NCI-H345 treated with DMSO at 0.1 percent for 48 hours (cell line): Measurements from ENCODE around the gene GRAMD1A.
"Not testable (repeated sequence)": the region's sequence is repeated elsewhere in the genome, so short reads cannot be mapped to it uniquely, and the experiment has no call there.

Experiments
- DNase-seq: peaks from one replicate; lab custom pipeline; 2025; ENCODE audit not compliant: unreplicated experiment; lab: John Stamatoyannopoulos, UW

GRAMD1A gene

GRCh38 chr19:35000647-35001501 is 751 bp downstream of the GRAMD1A start:
- DNase-seq = peak; percentile 21

DNA sequence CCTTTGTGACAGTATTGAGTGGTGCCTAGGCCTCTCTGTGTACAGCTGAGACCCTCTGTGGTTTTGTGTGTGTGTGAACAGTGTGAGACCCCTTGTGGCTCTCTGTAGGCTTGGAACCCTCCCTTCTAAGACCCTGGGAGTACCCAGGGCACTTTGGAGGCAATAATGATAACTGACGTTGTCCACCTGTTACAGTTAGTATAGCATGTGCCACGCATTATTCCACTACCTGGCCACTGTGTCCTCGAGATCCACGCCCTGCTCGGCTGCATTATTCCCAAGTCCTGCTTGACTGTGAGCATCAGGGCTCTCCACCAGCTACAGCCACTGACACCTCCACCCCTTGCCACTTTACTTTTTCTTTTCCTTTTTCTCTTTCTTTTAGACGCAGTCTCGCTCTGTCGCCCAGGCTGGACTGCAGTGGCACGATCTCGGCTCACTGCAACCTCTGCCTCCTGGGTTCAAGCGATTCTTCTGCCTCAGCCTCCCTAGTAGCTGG is 2.0 kb downstream of the GRAMD1A start:
- no peak for DNase-seq

- no peak for DNase-seq
These were observed 4.6 kb downstream of the GRAMD1A start for GRCh38 chr19:35004517-35005255.

DNA sequence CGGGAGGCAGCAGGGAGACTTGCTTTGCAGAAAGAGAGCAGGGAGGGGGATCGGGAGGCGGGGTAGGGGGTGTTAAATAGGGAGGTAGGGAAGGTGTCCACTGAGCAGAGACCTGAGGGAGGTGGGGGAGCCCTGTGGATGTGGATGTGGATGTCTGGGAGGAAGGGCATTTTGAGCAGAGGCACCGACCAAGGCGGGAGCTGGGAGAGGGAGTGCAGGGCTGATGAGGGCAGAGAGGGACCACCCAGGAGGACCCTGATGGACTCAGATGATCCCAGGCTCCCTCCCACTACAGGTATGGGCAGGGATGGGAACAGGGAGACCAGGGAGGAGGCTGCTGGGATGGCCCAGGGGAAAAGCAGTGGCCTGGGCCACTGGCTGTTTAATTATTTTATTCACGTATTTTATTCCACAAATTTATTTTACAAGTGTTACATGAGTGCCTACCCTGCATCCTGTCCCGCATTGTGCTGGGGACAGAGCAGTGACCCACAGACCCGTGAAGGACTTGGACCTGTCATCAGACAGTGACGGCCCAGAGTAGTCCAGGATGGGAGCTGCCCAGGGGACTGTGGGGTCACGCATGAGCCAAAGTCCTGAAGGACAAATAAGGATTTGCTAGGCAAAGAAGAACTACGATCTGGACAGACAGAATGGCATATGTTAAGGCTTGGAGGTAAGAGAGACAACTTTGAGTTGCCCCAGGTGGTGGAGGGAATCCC is 5.3 kb downstream of the GRAMD1A start:
- no peak for DNase-seq

- DNase-seq = not testable (repeated sequence)
These were observed 5.9 kb downstream of the GRAMD1A start for GRCh38 chr19:35006007-35006341.

- no peak for DNase-seq
These were observed 6.3 kb downstream of the GRAMD1A start for GRCh38 chr19:35006342-35006998.

DNA sequence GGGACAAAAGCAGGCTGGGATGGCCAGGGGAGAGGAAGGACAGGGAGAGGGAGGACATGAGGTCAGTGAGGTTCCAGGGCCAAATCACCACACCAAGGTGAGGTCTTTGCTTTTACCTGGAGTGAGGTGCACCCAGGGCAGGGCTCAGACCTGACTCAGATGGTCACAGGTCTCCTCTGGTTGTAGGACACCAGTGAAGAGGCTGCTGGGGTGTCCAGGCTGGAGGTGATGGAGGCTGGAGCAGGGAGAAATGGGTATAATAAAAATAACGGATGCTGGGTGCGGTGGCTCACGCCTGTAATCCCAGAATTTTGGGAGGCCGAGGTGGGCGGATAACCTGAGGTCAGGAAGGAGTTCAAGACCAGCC is 6.9 kb downstream of the GRAMD1A start:
- no peak for DNase-seq

- not testable (repeated sequence) for DNase-seq
These were observed 7.3 kb downstream of the GRAMD1A start for GRCh38 chr19:35007427-35007826.

DNA sequence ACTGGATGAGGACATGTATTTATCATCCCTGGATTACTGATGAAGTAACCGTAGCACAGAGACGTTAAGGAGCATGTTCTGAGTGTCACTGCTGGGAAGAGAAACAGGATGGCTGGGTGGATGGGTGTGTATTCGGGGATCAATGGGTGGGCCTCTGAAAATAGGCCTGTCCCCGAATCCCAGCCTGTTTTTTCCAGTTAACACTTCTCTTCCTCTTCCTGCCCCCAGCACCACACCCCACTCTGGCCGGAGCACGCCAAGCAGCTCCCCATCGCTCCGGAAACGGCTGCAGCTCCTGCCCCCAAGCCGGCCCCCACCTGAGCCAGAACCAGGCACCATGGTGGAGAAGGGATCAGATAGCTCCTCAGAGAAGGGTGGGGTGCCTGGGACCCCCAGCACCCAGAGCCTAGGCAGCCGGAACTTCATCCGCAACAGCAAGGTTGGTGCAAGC is 8.8 kb downstream of the GRAMD1A start:
- no peak for DNase-seq

GRCh38 chr19:35009424-35010415 is 9.6 kb downstream of the GRAMD1A start:
- no peak for DNase-seq

DNA sequence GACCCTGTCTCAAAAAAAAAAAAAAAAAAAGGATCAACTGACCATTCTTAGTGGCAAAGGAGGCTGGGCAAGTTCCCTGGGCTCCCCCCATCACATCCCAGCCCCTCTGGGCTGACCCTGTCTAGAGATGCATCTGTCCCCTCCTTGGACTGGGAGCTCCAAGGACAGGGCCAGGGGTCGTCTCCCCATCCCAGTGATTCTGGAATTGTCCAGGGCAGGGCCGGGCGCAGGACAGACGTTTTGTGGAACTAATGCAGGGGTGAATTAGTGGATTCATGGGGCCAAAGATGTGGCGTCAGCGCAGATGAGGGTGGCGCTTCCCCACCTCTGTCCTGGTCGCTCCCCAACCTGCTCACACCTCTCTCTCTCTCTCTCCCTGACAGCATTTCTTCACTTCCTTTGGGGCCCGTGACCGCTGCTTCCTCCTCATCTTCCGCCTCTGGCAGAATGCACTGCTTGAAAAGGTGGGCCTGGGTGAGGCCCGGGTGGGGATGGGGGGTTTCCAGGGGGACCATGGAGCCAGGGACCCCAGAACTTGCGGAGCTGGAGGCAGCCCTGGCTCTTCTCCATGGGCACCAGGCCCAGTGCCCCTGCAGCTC is 11.1 kb downstream of the GRAMD1A start:
- DNase-seq = no peak

- DNase-seq = no peak
These were observed 11.9 kb downstream of the GRAMD1A start for GRCh38 chr19:35011737-35012682.

DNA sequence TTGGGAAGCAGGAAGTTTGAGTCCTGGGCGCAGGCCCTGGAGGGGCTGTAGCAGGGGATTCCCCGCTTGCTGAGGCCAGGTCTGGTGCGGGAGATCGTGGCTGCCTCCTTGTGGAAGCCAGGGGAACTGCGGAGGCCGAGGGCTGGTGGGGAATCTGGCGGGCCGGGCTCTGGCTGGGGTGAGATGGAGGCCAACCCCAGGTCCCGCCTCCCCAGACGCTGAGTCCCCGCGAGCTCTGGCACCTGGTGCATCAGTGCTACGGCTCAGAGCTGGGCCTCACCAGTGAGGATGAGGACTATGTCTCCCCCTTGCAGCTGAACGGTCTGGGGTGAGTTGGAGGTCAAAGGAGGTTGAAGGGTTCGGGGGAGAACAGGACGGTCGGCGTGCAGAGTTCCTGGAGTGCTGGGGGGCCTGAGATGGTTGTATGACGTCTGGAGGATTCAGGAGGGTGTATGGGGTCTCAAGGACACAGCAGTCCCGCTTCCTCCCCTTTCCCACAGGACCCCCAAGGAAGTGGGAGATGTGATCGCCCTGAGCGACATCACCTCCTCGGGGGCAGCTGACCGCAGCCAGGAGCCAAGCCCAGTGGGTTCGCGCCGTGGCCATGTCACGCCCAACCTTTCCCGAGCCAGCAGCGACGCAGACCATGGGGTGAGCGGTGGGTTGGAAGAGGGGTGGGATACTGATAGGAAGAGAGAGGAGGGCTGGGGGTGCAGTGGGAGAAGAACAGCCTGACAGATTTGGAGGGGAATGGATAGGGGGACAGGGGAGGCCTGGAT is 13.1 kb downstream of the GRAMD1A start:
- DNase-seq = peak; percentile 31

DNA sequence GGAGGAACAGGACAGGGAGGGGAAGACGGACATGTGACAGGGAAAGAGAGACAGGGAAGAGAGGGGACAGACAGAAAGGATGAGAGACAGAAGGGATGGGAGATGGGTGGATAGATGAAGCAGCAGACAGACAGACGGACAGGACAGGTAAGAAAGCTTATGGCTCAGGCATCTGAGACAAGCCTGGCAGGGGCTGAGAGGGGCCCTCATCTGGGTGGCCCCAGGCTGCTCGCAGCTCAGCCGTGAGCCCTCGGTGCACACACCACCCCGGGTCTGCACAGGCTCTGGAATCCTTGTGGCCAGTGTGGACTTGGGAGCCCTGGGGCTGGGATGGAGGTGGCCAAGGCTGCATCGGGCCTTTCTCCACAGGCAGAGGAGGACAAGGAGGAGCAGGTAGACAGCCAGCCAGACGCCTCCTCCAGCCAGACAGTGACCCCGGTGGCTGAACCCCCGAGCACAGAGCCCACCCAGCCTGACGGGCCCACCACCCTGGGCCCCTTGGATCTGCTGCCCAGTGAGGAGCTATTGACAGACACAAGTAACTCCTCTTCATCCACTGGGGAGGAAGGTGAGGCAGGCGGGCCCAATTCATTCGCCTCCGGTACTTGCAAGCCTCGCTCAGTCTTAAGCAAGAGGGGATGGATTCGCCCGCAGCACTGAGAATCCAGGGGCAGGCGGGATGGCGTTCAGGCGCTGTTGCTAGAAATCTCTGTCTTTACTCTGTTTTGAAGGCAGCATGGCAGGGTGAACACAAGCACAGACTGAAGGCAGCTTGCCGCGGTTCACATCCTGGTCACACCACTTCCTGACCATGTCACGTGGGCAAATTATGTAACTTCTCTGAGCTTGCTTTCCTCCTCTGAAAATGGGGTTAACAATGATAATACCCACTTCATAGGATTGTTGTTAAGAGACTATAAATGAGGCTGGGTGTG is 14.0 kb downstream of the GRAMD1A start:
- no peak for DNase-seq

- DNase-seq = not testable (repeated sequence)
These were observed 14.7 kb downstream of the GRAMD1A start for GRCh38 chr19:35014774-35015173.

DNA sequence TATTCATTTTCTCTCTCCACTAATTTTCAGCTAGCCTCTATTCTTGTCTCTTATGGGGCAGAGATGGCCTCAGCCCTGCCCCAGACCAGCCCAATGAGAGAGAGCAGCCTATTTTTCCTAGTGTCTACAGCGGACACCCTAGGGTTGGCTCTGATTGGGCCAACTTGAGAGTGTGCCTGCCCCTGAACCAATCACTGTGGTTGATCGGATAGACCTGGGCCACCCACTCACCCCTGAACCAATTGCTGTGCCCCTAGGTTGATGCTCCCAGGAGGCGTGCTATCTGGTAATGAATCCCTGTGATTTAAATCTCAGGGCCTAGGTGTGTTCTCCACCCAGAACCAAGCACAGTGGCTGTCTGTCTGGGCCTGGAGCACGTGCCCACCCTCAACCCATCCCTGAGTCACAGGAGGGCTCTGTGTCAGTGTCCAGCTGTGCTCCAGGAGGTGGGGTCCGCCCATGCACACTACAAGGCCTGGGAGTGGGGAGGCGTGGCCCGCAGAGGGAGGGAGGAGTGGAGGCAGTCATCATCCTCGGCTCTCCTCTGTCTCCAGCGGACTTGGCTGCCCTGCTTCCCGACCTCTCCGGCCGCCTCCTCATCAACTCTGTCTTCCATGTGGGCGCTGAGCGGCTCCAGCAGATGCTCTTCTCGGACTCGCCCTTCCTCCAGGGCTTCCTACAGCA is 15.3 kb downstream of the GRAMD1A start:
- no peak for DNase-seq
